Measurements from ENCODE around the gene CFHR4. TPM values are rescaled to one million over a fixed set of nuclear protein-coding genes. Genes with fewer than 3 reads are reported as not detected.

Gene CFHR4
- total RNA-seq, 1 experiment from 2014 or later: not detected

GRCh38 chr1:196866974-196867373 lies 20.9 kb upstream of the CFHR4 start:
- no peaks in the 10 kb centered on the region; the same call in 1 of the 2 replicates for H3K9me2 ChIP-seq (ENCODE audit: insufficient read depth)
- no TSS peak for BruUV-seq (replicated peaks)
- no peak for DNase-seq
- H3K36me3 ChIP-seq (ENCODE audit: low read depth): no peaks in the 10 kb centered on the region
- no peak overlapping the region for H3K27ac ChIP-seq
- H3K79me2 ChIP-seq (ENCODE audit: low read depth): no peaks in the 10 kb centered on the region
- H3F3A ChIP-seq (ENCODE audit: insufficient read depth, low read depth): no peaks in the 10 kb centered on the region
- H3K27me3 ChIP-seq (ENCODE audit: insufficient read depth, low read depth): no peaks in the 10 kb centered on the region
- H3K9me3 ChIP-seq (ENCODE audit: insufficient read depth, low read depth): no peaks in the 10 kb centered on the region
- ChIA-PET POLR2A (ENCODE audit: unreplicated experiment) (no interaction called here), CTCF (no interaction called here)
- no peak overlapping the region for H3K4me3 ChIP-seq
- H3K4me2 ChIP-seq: no peak overlapping the region
- no peaks in the 10 kb centered on the region for H3K4me1 ChIP-seq (replicated peaks; ENCODE audit: insufficient read depth)
- no peak for TF ChIP-seq CTCF (conservative IDR thresholded peaks at IDR 0.05)
- TF ChIP-seq EZH2 (IDR thresholded peaks at IDR 0.05; ENCODE audit: low read depth): no peak
- H2AFZ ChIP-seq: no peak overlapping the region
- intact Hi-C loops (cut with micrococcal nuclease; ENCODE audit: unreplicated experiment): loop anchor here (10.0 kb wide), 1 partner anchor 58 kb away; no protein-coding TSS in a partner anchor
- no peaks in the 10 kb centered on the region for H4K20me1 ChIP-seq (ENCODE audit: insufficient read depth)

GRCh38 chr1:196873385-196873784 lies 14.5 kb upstream of the CFHR4 start:
- Histone ChIP-seq H3K4me3 (no peak overlapping the region), H3K27ac (no peak overlapping the region), H3K79me2 (ENCODE audit: low read depth) (no peaks in the 10 kb centered on the region), H3K9me3 (ENCODE audit: insufficient read depth, low read depth) (no peaks in the 10 kb centered on the region), H3K27me3 (ENCODE audit: insufficient read depth, low read depth) (no peaks in the 10 kb centered on the region), H4K20me1 (ENCODE audit: insufficient read depth) (no peaks in the 10 kb centered on the region), H3K36me3 (ENCODE audit: low read depth) (no peaks in the 10 kb centered on the region), H2AFZ (no peak overlapping the region), H3K4me2 (no peak overlapping the region), H3F3A (ENCODE audit: insufficient read depth, low read depth) (no peaks in the 10 kb centered on the region), H3K9me2 (ENCODE audit: insufficient read depth) (no peaks in the 10 kb centered on the region), H3K4me1 (replicated peaks; ENCODE audit: insufficient read depth) (no peaks in the 10 kb centered on the region)
- intact Hi-C loops (cut with micrococcal nuclease; ENCODE audit: unreplicated experiment): no loop called here
- no peak for DNase-seq
- ChIA-PET CTCF (no interaction called here), POLR2A (ENCODE audit: unreplicated experiment) (no interaction called here)
- no TSS peak for BruUV-seq (replicated peaks)
- TF ChIP-seq CTCF (conservative IDR thresholded peaks at IDR 0.05) (no peak), EZH2 (IDR thresholded peaks at IDR 0.05; ENCODE audit: low read depth) (no peak)

- Histone ChIP-seq H3K27me3 (ENCODE audit: insufficient read depth, low read depth) (no peaks in the 10 kb centered on the region), H3K79me2 (ENCODE audit: low read depth) (no peaks in the 10 kb centered on the region), H3F3A (ENCODE audit: insufficient read depth, low read depth) (no peaks in the 10 kb centered on the region), H3K36me3 (ENCODE audit: low read depth) (no peaks in the 10 kb centered on the region), H3K4me2 (no peak overlapping the region), H4K20me1 (ENCODE audit: insufficient read depth) (no peaks in the 10 kb centered on the region), H3K9me3 (ENCODE audit: insufficient read depth, low read depth) (no peaks in the 10 kb centered on the region), H2AFZ (no peak overlapping the region), H3K27ac (no peak overlapping the region), H3K9me2 (ENCODE audit: insufficient read depth) (no peaks in the 10 kb centered on the region), H3K4me1 (replicated peaks; ENCODE audit: insufficient read depth) (no peaks in the 10 kb centered on the region), H3K4me3 (no peak overlapping the region)
- no peak for TF ChIP-seq EZH2 (IDR thresholded peaks at IDR 0.05; ENCODE audit: low read depth)
- TF ChIP-seq CTCF (conservative IDR thresholded peaks at IDR 0.05): no peak
- ChIA-PET POLR2A (ENCODE audit: unreplicated experiment) (no interaction called here), CTCF (no interaction called here)
- no peak for DNase-seq
- BruUV-seq (replicated peaks): no TSS peak
- intact Hi-C loops (cut with micrococcal nuclease; ENCODE audit: unreplicated experiment): no loop called here
Measured at GRCh38 chr1:196875935-196876334, 11.9 kb upstream of the CFHR4 start.
